Endothelial cell of umbilical vein (primary cell): ENCODE measurements around the gene NFIA. TPM values are rescaled to one million over a fixed set of nuclear protein-coding genes. Genes with fewer than 3 reads are reported as not detected.

ENCODE experiments used
- BruUV-seq: library from RNA; stranded (reverse); fragments of 400-500 nt; replicated peaks from 2 replicates; lab custom pipeline; 2021; lab: Mats Ljungman, UMichigan
- CTCF ChIA-PET: fragments of 300-600, 350-600 bp; sonication (Branson Sonifier 250); formaldehyde crosslinking; loops from one replicate; lab custom pipeline; 2021; ENCODE audit warnings: antibody characterized with exemption, inconsistent platforms; lab: Charles Lee
- POLR2A ChIA-PET: fragments of 300-600, 350-600 bp; sonication (Branson Sonifier 250); formaldehyde crosslinking; loops from one replicate; lab custom pipeline; 2021; ENCODE audit warnings: antibody characterized with exemption, inconsistent platforms; lab: Charles Lee
- DNase-seq: peaks from one replicate; pipeline ENCODE4 v3.0.0-alpha.2; 2011; ENCODE audit warnings: low read depth, low spot score
- FAIRE-seq: peaks from 2 replicates; lab custom pipeline; 2011; peaks lifted over from hg19 to GRCh38; lab: Jason Lieb, UNC
- H2AFZ ChIP-seq: 2 replicates; pipeline ENCODE4 v1.6.0; 2012; ENCODE audit warnings: low read depth, low read length, control low read depth, inconsistent platforms
- H3K27ac ChIP-seq: 2 replicates; pipeline ENCODE4 v1.5.1; 2011; ENCODE audit warnings: low read depth, mild to moderate bottlenecking, control low read depth, low read length, moderate library complexity; ENCODE audit not compliant: insufficient read depth
- H3K27me3 ChIP-seq, 2 experiments: 2 replicates each; pipeline versions ENCODE4 v1.6.0 to v1.6.1; 2011; ENCODE audit warnings: low read length in 2 of 2, mixed read lengths in 1 of 2; ENCODE audit not compliant: control insufficient read depth in 2 of 2, insufficient read depth in 2 of 2
- H3K36me3 ChIP-seq, 2 experiments: 2 replicates in 1 of 2; 3 replicates in 1 of 2; pipeline ENCODE4 v1.5.1; 2011; ENCODE audit warnings: low read length in 2 of 2, mild to moderate bottlenecking in 1 of 2, moderate library complexity in 1 of 2; ENCODE audit not compliant: control insufficient read depth in 2 of 2, insufficient read depth in 2 of 2; ENCODE audit errors: extremely low read depth in 1 of 2
- H3K4me1 ChIP-seq: 3 replicates; pipeline ENCODE4 v1.5.1; 2011; ENCODE audit warnings: mild to moderate bottlenecking, low read length; ENCODE audit not compliant: control insufficient read depth, insufficient read depth; ENCODE audit errors: extremely low read depth
- H3K4me2 ChIP-seq: 2 replicates; pipeline ENCODE4 v1.6.1; 2011; ENCODE audit warnings: low read length, control low read depth, mixed read lengths; ENCODE audit not compliant: insufficient read depth
- H3K4me3 ChIP-seq, 3 experiments: fragments of 200-600 bp in 1 of 3; sonication (generic), shearing (Covaris generic) in 1 of 3; replicated peaks in 1 of 3; 2 replicates each; pipeline ENCODE4 v1.5.1; 2011 to 2016; ENCODE audit warnings: control low read depth in 3 of 3, low read length in 3 of 3, mild to moderate bottlenecking in 2 of 3, inconsistent platforms in 1 of 3, low read depth in 1 of 3, moderate library complexity in 1 of 3; ENCODE audit not compliant: insufficient read depth in 1 of 3
- H3K79me2 ChIP-seq: 2 replicates; pipeline ENCODE4 v1.6.0; 2012; ENCODE audit warnings: low read length, inconsistent platforms; ENCODE audit not compliant: control insufficient read depth, insufficient read depth
- H3K9ac ChIP-seq: replicated peaks from 2 replicates; pipeline ENCODE3; 2011; ENCODE audit warnings: low read length, control low read depth; ENCODE audit not compliant: insufficient read depth; ENCODE audit errors: extremely low read depth
- H3K9me1 ChIP-seq: replicated peaks from 3 replicates; pipeline ENCODE4 v1.6.0; 2011; ENCODE audit warnings: mild to moderate bottlenecking, low read length; ENCODE audit not compliant: control insufficient read depth, insufficient read depth; ENCODE audit errors: extremely low read depth
- H3K9me3 ChIP-seq: replicated peaks from 2 replicates; pipeline ENCODE4 v1.5.1; 2012; ENCODE audit warnings: low read length, inconsistent platforms; ENCODE audit not compliant: control insufficient read depth, insufficient read depth
- H4K20me1 ChIP-seq: replicated peaks from 2 replicates; pipeline ENCODE3; 2011; ENCODE audit warnings: mild to moderate bottlenecking, low read length; ENCODE audit not compliant: control insufficient read depth, insufficient read depth; ENCODE audit errors: extremely low read depth
- CTCF ChIP-seq, 2 donors: IDR thresholded peaks; 1 replicate in 1 of 2; 2 replicates in 1 of 2; pipeline ENCODE4 v1.5.1; 2011; ENCODE audit warnings: low read length in 2 of 2, mild to moderate bottlenecking in 2 of 2, moderate library complexity in 2 of 2, control low read depth in 1 of 2, inconsistent platforms in 1 of 2, low read depth in 1 of 2; ENCODE audit not compliant: insufficient read depth in 1 of 2; ENCODE audit errors: extremely low read depth in 1 of 2
- EZH2 ChIP-seq: IDR thresholded peaks from 2 replicates; pipeline ENCODE4 v1.6.1; 2012; ENCODE audit warnings: borderline replicate concordance, low read depth, mild to moderate bottlenecking, moderate library complexity, low read length, inconsistent platforms; ENCODE audit not compliant: severe bottlenecking
- FOS ChIP-seq: IDR thresholded peaks from 2 replicates; pipeline ENCODE4 v1.6.1; 2011; ENCODE audit warnings: mild to moderate bottlenecking, low read length, moderate library complexity, borderline replicate concordance; ENCODE audit not compliant: insufficient read depth
- GATA2 ChIP-seq: IDR thresholded peaks from 2 replicates; pipeline ENCODE4 v1.7.0; 2011; ENCODE audit warnings: low read depth, mild to moderate bottlenecking, moderate library complexity, mixed read lengths, low read length; ENCODE audit not compliant: insufficient read length, insufficient read depth
- JUN ChIP-seq: IDR thresholded peaks from 2 replicates; pipeline ENCODE4 v1.6.1; 2011; ENCODE audit warnings: borderline replicate concordance, low read depth; ENCODE audit not compliant: insufficient read length, insufficient read depth
- MYC ChIP-seq: IDR thresholded peaks from one replicate; pipeline ENCODE4 v1.6.1; 2011; ENCODE audit warnings: mild to moderate bottlenecking, low read depth, low read length
- POLR2A ChIP-seq: IDR thresholded peaks from 2 replicates; pipeline ENCODE4 v1.6.1; 2012; ENCODE audit warnings: low read depth, mild to moderate bottlenecking, control low read depth, low read length
- POLR2AphosphoS5 ChIP-seq: IDR thresholded peaks from 2 replicates; pipeline ENCODE4 v1.6.1; 2012; ENCODE audit warnings: low read depth, mild to moderate bottlenecking, control low read depth, low read length, moderate library complexity; ENCODE audit not compliant: insufficient read depth
- dilution Hi-C: fragments of 300-500 bp; cut with MboI; formaldehyde crosslinking; loops from one replicate; pipeline ENCODE4 v1.15.0; 2019; ENCODE audit warnings: low sequenced_read_pairs; ENCODE audit not compliant: extremely low pct_ligation_motif_present
- intact Hi-C: fragments of 100-400 bp; cut with micrococcal nuclease; formaldehyde crosslinking; loops from one replicate; pipeline ENCODE4 v1.10.0; 2022
- polyA plus RNA-seq, 4 experiments: library from polyadenylated mRNA; depleted of rRNA in 3 of 4; stranded (reverse) in 3 of 4; unstranded in 1 of 4; fragments of >200 nt; gene quantifications; 2 replicates each; pipeline versions ENCODE4 v1.2.1 to v1.2.3, GENCODE V29; 2011 to 2012; ENCODE audit warnings: missing spikeins in 1 of 4
- total RNA-seq: library from RNA; stranded (reverse); gene quantifications from 2 replicates; pipeline ENCODE4 v1.2.3, GENCODE V29; 2021
- TF ChIP-seq, protein P1 (sequence below): IDR thresholded peaks from 2 replicates; pipeline ENCODE4 v1.6.1; 2011; ENCODE audit not compliant: insufficient read depth, insufficient read length

NFIA gene
- total and polyA plus RNA-seq, 2 donors (not counting 3 experiments of a cell fraction or from before 2014, with no cell fraction given) = 25.5 to 47.0 TPM

- Histone ChIP-seq H3K36me3 (no peaks in the 10 kb centered on the region), H4K20me1 (no peaks in the 10 kb centered on the region), H3K9me3 (no peaks in the 10 kb centered on the region), H3K4me2 (peak overlapping the region; percentile 87), H3K27ac (no peak overlapping the region), H3K27me3 (no peaks in the 10 kb centered on the region), H3K9ac (no peak overlapping the region), H3K9me1 (no peaks in the 10 kb centered on the region), H3K79me2 (peaks cover 5% of the 10 kb centered on the region), H3K4me3 (no peak overlapping the region), H2AFZ (no peak overlapping the region), H3K4me1 (peaks cover 17% of the 10 kb centered on the region)
- POLR2A ChIA-PET = no interaction called here
- CTCF ChIA-PET = interaction anchor here (0.9 to 1.6 kb wide), 4 partner anchors 10 to 205 kb away, joined by 3 to 15 read pairs (median 3); no protein-coding TSS in a partner anchor
- no peak for DNase-seq
- no TSS peak for BruUV-seq
- intact Hi-C loops = no loop called here
- dilution Hi-C loops = no loop called here
- FAIRE-seq = no peak
- TF ChIP-seq EZH2 (no peak), CTCF (IDR thresholded peaks at IDR 0.05; ENCODE audit: extremely low read depth in 1 of 2, insufficient read depth in 1 of 2, low read depth in 1 of 2, low read length in 2 of 2) (no peak), MYC (no peak), JUN (no peak), FOS (no peak), GATA2 (no peak), POLR2A (no peak), POLR2AphosphoS5 (no peak)
- TF ChIP-seq, protein P1, sequence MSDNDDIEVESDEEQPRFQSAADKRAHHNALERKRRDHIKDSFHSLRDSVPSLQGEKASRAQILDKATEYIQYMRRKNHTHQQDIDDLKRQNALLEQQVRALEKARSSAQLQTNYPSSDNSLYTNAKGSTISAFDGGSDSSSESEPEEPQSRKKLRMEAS = no peak
These were observed 171.7 kb downstream of the NFIA start for GRCh38 chr1:61253912-61254633.
